K562 (cell line): ENCODE measurements around the gene RHOBTB3. TPM values are rescaled to one million over a fixed set of nuclear protein-coding genes. Genes with fewer than 3 reads are reported as not detected.

ENCODE experiments used
- ARID1B ChIP-seq: fragments of 450-650 bp; IDR thresholded peaks from 2 replicates; pipeline ENCODE4 v1.6.1; 2016; ENCODE audit warnings: antibody characterized with exemption, mild to moderate bottlenecking, inconsistent platforms
- BRCA1 ChIP-seq, 2 experiments: fragments of 450-650 bp in 1 of 2; sonication (generic) in 1 of 2; formaldehyde crosslinking in 1 of 2; IDR thresholded peaks; 2 replicates each; pipeline versions ENCODE4 v1.5.0 to v1.6.1; 2017 to 2020; ENCODE audit warnings: mild to moderate bottlenecking in 1 of 2, missing genetic modification reagents in 1 of 2
- EP300 ChIP-seq: IDR thresholded peaks from 2 replicates; pipeline ENCODE4 v1.6.1; 2012; ENCODE audit warnings: low read length, improper control_type of control experiment
- ESRRA ChIP-seq: fragments of 450-650 bp; IDR thresholded peaks from 2 replicates; pipeline ENCODE4 v1.6.1; 2014; ENCODE audit warnings: low read depth, mild to moderate bottlenecking, moderate library complexity, borderline replicate concordance
- GTF2E2 ChIP-seq: fragments of 200-800 bp; sonication (Bioruptor generic); IDR thresholded peaks from 2 replicates; pipeline ENCODE4 v1.6.1; 2016; ENCODE audit warnings: missing genetic modification characterization, missing compliant biosample characterization
- L3MBTL2 ChIP-seq: fragments of 450-650 bp; IDR thresholded peaks from 2 replicates; pipeline ENCODE4 v1.6.1; 2016; ENCODE audit warnings: mild to moderate bottlenecking, moderate library complexity
- MTA1 ChIP-seq: fragments of 450-650 bp; IDR thresholded peaks from 2 replicates; pipeline ENCODE4 v1.6.1; 2017; ENCODE audit warnings: borderline replicate concordance
- POLR3A ChIP-seq: IDR thresholded peaks from 2 replicates; pipeline ENCODE4 v1.6.1; 2011; ENCODE audit warnings: borderline replicate concordance, mild to moderate bottlenecking, moderate library complexity; ENCODE audit not compliant: insufficient read length, insufficient read depth; ENCODE audit errors: extremely low read depth
- RBM22 ChIP-seq: fragments of 200-400 bp; formaldehyde crosslinking; IDR thresholded peaks from 2 replicates; pipeline ENCODE4 v1.6.1; 2018; ENCODE audit warnings: low read length, low read depth; ENCODE audit not compliant: poor library complexity, severe bottlenecking
- TBP ChIP-seq: optimal IDR thresholded peaks from 2 replicates; pipeline ENCODE3; 2011; ENCODE audit warnings: low read depth, low read length, improper control_type of control experiment
- ZNF445 ChIP-seq: fragments of 250-450 bp; sonication (Bioruptor Pico); IDR thresholded peaks from 2 replicates; pipeline ENCODE4 v1.4.0; 2020; ENCODE audit warnings: low read depth, mild to moderate bottlenecking, moderate library complexity
- ZNF695 ChIP-seq: fragments of 450-650 bp; formaldehyde crosslinking; IDR thresholded peaks from 2 replicates; pipeline ENCODE4 v1.4.0; 2020; ENCODE audit warnings: mild to moderate bottlenecking, moderate library complexity
- polyA plus RNA-seq, 8 experiments: library from polyadenylated mRNA; depleted of rRNA in 4 of 8; stranded (reverse) in 5 of 8; unstranded in 3 of 8; fragments of >200 nt; fragmentation: Nextera tagmentation in 2 of 8; fragmentation: Illumina TruSeq in 1 of 8; extraction: Ambion mirVana in 2 of 8; extraction: Trizol in 1 of 8; gene quantifications; 2 replicates each; pipeline versions ENCODE4 v1.2.1 to v1.2.3, GENCODE V29; 2011 to 2014; ENCODE audit warnings: inconsistent platforms in 1 of 8, missing spikeins in 1 of 8
- total RNA-seq, 7 experiments: library from RNA; depleted of rRNA in 6 of 7; stranded (reverse); fragments of >200 nt in 6 of 7; fragmentation: Illumina TruSeq in 2 of 7; extraction: Trizol in 2 of 7; gene quantifications; 2 replicates each; pipeline versions ENCODE4 v1.2.1 to v1.2.3, GENCODE V29; 2011 to 2021; ENCODE audit warnings: low replicate concordance in 1 of 7
- TF ChIP-seq, protein P1 (sequence below): fragments of 250-450 bp; sonication (Bioruptor Pico); IDR thresholded peaks from 2 replicates; pipeline ENCODE4 v1.4.0; 2020; ENCODE audit warnings: borderline replicate concordance
- TF ChIP-seq, protein P2 (sequence below): sonication (generic); formaldehyde crosslinking; IDR thresholded peaks from 2 replicates; pipeline ENCODE4 v1.5.0; 2020; ENCODE audit warnings: missing genetic modification reagents
- TF ChIP-seq, protein P3 (sequence below): sonication (generic); formaldehyde crosslinking; IDR thresholded peaks from 2 replicates; pipeline ENCODE4 v1.8.0; 2022; ENCODE audit warnings: mild to moderate bottlenecking, missing genetic modification reagents
- TF ChIP-seq, protein P4 (sequence below): fragments of 200-800 bp; sonication (Bioruptor generic); IDR thresholded peaks from 2 replicates; pipeline ENCODE4 v1.6.1; 2017; ENCODE audit warnings: missing genetic modification characterization, missing compliant biosample characterization
- TF ChIP-seq, protein P5 (sequence below): fragments of 250-450 bp; sonication (Bioruptor Pico); IDR thresholded peaks from 2 replicates; pipeline ENCODE4 v1.4.0; 2020; ENCODE audit warnings: mild to moderate bottlenecking
- TF ChIP-seq, protein P6 (sequence below): IDR thresholded peaks from 2 replicates; pipeline ENCODE4 v1.6.1; 2014; ENCODE audit warnings: antibody characterized with exemption

The RHOBTB3 gene
- total and polyA plus RNA-seq, 9 of the 15 experiments (the other 6 are each of a cell fraction or from before 2014, with no cell fraction given): 39.7 to 143 (median 115) TPM

DNA sequence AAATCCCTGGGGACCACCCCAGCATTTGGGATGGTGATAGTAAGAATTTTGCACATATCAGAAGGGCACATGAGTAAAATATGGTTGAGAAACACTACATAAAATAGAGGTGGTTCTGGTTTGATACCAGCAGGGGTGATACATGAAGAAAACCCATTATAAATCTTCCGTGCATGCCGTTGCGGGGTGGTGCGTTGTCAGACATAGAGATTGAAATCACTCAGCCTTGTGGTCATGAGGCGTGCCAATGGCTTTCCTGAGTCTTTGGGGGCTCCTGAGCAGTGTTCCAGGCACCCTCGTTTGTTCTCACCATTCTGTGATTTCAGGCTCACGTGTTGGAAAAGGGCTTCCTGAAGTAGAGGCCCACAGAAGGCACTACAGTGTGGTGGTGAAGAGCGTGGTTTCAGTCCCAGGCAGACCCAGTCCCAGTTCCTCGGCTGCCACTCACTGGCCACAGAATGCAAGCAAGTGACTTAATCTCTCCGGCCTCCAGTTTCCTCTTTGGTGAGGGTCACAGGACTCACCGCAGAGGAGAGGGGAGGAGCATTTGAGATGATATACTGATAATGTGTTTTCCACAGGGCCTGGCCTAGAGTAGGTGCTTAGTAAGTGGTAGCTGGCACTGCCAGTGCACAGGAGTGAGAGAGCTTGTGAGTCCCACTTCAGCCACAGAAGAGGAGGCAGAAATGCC is 111.9 kb downstream of the RHOBTB3 start (continued):
- TF ChIP-seq, protein P1, sequence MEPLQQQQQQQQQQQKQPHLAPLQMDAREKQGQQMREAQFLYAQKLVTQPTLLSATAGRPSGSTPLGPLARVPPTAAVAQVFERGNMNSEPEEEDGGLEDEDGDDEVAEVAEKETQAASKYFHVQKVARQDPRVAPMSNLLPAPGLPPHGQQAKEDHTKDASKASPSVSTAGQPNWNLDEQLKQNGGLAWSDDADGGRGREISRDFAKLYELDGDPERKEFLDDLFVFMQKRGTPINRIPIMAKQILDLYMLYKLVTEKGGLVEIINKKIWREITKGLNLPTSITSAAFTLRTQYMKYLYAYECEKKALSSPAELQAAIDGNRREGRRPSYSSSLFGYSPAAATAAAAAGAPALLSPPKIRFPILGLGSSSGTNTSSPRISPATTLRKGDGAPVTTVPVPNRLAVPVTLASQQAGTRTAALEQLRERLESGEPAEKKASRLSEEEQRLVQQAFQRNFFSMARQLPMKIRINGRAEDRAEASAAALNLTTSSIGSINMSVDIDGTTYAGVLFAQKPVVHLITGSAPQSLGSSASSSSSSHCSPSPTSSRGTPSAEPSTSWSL: no peak
- TF ChIP-seq TBP (no peak), ARID1B (peak; percentile 31; the same call in 1 of the 2 replicates), ZNF445 (CRISPR knock-in tag) (no peak), GTF2E2 (tag) (no peak), ZNF695 (CRISPR knock-in tag) (no peak), ESRRA (peak; percentile 73), POLR3A (no peak), L3MBTL2 (peak; percentile 96), EP300 (0 out of 2 replicates have a peak, but pooled peaks have one; percentile 29), MTA1 (no peak), BRCA1 (IDR thresholded peaks at IDR 0.05) (no peak), BRCA1 (CRISPR knock-in tag; IDR thresholded peaks at IDR 0.05) (no peak), RBM22 (no peak)
- TF ChIP-seq, protein P2, sequence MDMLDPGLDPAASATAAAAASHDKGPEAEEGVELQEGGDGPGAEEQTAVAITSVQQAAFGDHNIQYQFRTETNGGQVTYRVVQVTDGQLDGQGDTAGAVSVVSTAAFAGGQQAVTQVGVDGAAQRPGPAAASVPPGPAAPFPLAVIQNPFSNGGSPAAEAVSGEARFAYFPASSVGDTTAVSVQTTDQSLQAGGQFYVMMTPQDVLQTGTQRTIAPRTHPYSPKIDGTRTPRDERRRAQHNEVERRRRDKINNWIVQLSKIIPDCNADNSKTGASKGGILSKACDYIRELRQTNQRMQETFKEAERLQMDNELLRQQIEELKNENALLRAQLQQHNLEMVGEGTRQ (CRISPR knock-in tag): 0 out of 2 replicates have a peak, but pooled peaks have one; percentile 29
- TF ChIP-seq, protein P3, sequence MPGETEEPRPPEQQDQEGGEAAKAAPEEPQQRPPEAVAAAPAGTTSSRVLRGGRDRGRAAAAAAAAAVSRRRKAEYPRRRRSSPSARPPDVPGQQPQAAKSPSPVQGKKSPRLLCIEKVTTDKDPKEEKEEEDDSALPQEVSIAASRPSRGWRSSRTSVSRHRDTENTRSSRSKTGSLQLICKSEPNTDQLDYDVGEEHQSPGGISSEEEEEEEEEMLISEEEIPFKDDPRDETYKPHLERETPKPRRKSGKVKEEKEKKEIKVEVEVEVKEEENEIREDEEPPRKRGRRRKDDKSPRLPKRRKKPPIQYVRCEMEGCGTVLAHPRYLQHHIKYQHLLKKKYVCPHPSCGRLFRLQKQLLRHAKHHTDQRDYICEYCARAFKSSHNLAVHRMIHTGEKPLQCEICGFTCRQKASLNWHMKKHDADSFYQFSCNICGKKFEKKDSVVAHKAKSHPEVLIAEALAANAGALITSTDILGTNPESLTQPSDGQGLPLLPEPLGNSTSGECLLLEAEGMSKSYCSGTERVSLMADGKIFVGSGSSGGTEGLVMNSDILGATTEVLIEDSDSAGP (CRISPR knock-in tag): 0 out of 2 replicates have a peak, but pooled peaks have one; percentile 41
- TF ChIP-seq, protein P4, sequence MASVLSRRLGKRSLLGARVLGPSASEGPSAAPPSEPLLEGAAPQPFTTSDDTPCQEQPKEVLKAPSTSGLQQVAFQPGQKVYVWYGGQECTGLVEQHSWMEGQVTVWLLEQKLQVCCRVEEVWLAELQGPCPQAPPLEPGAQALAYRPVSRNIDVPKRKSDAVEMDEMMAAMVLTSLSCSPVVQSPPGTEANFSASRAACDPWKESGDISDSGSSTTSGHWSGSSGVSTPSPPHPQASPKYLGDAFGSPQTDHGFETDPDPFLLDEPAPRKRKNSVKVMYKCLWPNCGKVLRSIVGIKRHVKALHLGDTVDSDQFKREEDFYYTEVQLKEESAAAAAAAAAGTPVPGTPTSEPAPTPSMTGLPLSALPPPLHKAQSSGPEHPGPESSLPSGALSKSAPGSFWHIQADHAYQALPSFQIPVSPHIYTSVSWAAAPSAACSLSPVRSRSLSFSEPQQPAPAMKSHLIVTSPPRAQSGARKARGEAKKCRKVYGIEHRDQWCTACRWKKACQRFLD: peak; percentile 13; the same call in 1 of the 2 replicates
- TF ChIP-seq, protein P5, sequence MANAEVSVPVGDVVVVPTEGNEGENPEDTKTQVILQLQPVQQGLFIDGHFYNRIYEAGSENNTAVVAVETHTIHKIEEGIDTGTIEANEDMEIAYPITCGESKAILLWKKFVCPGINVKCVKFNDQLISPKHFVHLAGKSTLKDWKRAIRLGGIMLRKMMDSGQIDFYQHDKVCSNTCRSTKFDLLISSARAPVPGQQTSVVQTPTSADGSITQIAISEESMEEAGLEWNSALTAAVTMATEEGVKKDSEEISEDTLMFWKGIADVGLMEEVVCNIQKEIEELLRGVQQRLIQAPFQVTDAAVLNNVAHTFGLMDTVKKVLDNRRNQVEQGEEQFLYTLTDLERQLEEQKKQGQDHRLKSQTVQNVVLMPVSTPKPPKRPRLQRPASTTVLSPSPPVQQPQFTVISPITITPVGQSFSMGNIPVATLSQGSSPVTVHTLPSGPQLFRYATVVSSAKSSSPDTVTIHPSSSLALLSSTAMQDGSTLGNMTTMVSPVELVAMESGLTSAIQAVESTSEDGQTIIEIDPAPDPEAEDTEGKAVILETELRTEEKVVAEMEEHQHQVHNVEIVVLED (CRISPR knock-in tag): no peak
- TF ChIP-seq, protein P6, sequence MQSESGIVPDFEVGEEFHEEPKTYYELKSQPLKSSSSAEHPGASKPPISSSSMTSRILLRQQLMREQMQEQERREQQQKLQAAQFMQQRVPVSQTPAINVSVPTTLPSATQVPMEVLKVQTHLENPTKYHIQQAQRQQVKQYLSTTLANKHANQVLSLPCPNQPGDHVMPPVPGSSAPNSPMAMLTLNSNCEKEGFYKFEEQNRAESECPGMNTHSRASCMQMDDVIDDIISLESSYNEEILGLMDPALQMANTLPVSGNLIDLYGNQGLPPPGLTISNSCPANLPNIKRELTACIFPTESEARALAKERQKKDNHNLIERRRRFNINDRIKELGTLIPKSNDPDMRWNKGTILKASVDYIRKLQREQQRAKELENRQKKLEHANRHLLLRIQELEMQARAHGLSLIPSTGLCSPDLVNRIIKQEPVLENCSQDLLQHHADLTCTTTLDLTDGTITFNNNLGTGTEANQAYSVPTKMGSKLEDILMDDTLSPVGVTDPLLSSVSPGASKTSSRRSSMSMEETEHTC: peak; percentile 80
